Measurements from ENCODE around the gene SNRPD3.
"Not testable (repeated sequence)": the region's sequence is repeated elsewhere in the genome, so short reads cannot be mapped to it uniquely, and the experiment has no call there.

SNRPD3 gene

GRCh38 chr22:24592058-24592850 is 36.5 kb downstream of the SNRPD3 start:
- DNase-seq (ENCODE audit: low spot score) = no peak

GRCh38 chr22:24592851-24593558 is 37.2 kb downstream of the SNRPD3 start, which contains the start of gene LRRC75B:
Gene LRRC75B, minus strand, starts transcription at chr22:24593073. Its CDS starts 34 bp downstream, at chr22:24593039.
- peak; percentile 36 for DNase-seq (ENCODE audit: low spot score)

GRCh38 chr22:24593559-24593835 is 37.7 kb downstream of the SNRPD3 start:
- not testable (repeated sequence) for DNase-seq (ENCODE audit: low spot score)

GRCh38 chr22:24593836-24594568 is 38.2 kb downstream of the SNRPD3 start:
- no peak for DNase-seq (ENCODE audit: low spot score)

- DNase-seq (ENCODE audit: low spot score) = no peak
Observed at GRCh38 chr22:24594569-24595120, 38.8 kb downstream of the SNRPD3 start.

GRCh38 chr22:24595228-24595627 is 39.4 kb downstream of the SNRPD3 start:
- DNase-seq (ENCODE audit: low spot score) = no peak

GRCh38 chr22:24595863-24596262 is 40.1 kb downstream of the SNRPD3 start:
- DNase-seq (ENCODE audit: low spot score) = no peak

GRCh38 chr22:24597076-24597475 is 41.3 kb downstream of the SNRPD3 start:
- not testable (repeated sequence) for DNase-seq (ENCODE audit: low spot score)

GRCh38 chr22:24599514-24599913 is 43.7 kb downstream of the SNRPD3 start:
- peak; percentile 1 for DNase-seq (ENCODE audit: low spot score)

GRCh38 chr22:24599958-24600715 is 44.3 kb downstream of the SNRPD3 start:
- peak; percentile 34 for DNase-seq (ENCODE audit: low spot score)

- DNase-seq (ENCODE audit: low spot score) = peak; percentile 93
Observed at GRCh38 chr22:24601217-24602104, 45.7 kb downstream of the SNRPD3 start.

- DNase-seq (ENCODE audit: low spot score) = peak; percentile 6
Observed at GRCh38 chr22:24602105-24602749, 46.4 kb downstream of the SNRPD3 start.

GRCh38 chr22:24602847-24603769 is 47.3 kb downstream of the SNRPD3 start, which contains the start of gene GGT1:
Gene GGT1, plus strand, starts transcription at chr22:24603193. Its CDS starts 7,889 bp downstream, at chr22:24611082.
- DNase-seq (ENCODE audit: low spot score) = peak; percentile 10

GRCh38 chr22:24603770-24604629 is 48.2 kb downstream of the SNRPD3 start:
- peak; percentile 23 for DNase-seq (ENCODE audit: low spot score)

- DNase-seq (ENCODE audit: low spot score) = peak; percentile 4
Observed at GRCh38 chr22:24606340-24606739, 50.5 kb downstream of the SNRPD3 start.

GRCh38 chr22:24607429-24607983 is 51.7 kb downstream of the SNRPD3 start:
- DNase-seq (ENCODE audit: low spot score) = peak; percentile 85

- not testable (repeated sequence) for DNase-seq (ENCODE audit: low spot score)
Observed at GRCh38 chr22:24608327-24608726, 52.5 kb downstream of the SNRPD3 start.

- not testable (repeated sequence) for DNase-seq (ENCODE audit: low spot score)
Observed at GRCh38 chr22:24609888-24610287, 54.1 kb downstream of the SNRPD3 start.

Measured in hematopoietic multipotent progenitor cell treated with erythropoietin and hydrocortisone succinate and interleukin-3 and kit ligand, for 15 days (in vitro differentiated cells).